Glutamatergic neuron (in vitro differentiated cells): ENCODE data around the gene TSC22D4. TPM values are rescaled to one million over a fixed set of nuclear protein-coding genes. Genes with fewer than 3 reads are reported as not detected.

ENCODE experiments used
- DNase-seq: peaks from one replicate; pipeline ENCODE4 v3.0.0; 2022
- H3K27ac Mint-ChIP-seq: one replicate; pipeline ENCODE4 v1.8.0; 2020; ENCODE audit warnings: mild to moderate bottlenecking, mixed read lengths, inconsistent platforms; ENCODE audit not compliant: unreplicated experiment
- H3K27me3 Mint-ChIP-seq: one replicate; pipeline ENCODE4 v1.8.0; 2020; ENCODE audit warnings: mild to moderate bottlenecking, moderate library complexity, mixed read lengths, inconsistent platforms; ENCODE audit not compliant: unreplicated experiment
- H3K36me3 Mint-ChIP-seq: one replicate; pipeline ENCODE4 v1.8.0; 2020; ENCODE audit warnings: mild to moderate bottlenecking, mixed read lengths, inconsistent platforms; ENCODE audit not compliant: unreplicated experiment
- H3K4me1 Mint-ChIP-seq: one replicate; pipeline ENCODE4 v1.8.0; 2020; ENCODE audit warnings: mild to moderate bottlenecking, low read depth, mixed read lengths, inconsistent platforms; ENCODE audit not compliant: unreplicated experiment
- H3K4me3 Mint-ChIP-seq: one replicate; pipeline ENCODE4 v1.8.0; 2020; ENCODE audit warnings: mild to moderate bottlenecking, mixed read lengths, inconsistent platforms; ENCODE audit not compliant: unreplicated experiment
- H3K9me3 Mint-ChIP-seq: one replicate; pipeline ENCODE4 v1.8.0; 2020; ENCODE audit warnings: mild to moderate bottlenecking, moderate library complexity, mixed read lengths, inconsistent platforms; ENCODE audit not compliant: unreplicated experiment
- CTCF ChIP-seq: fragments of 200-600 bp; sonication (generic); IDR thresholded peaks from one replicate; pipeline ENCODE4 v1.5.0; 2021; ENCODE audit not compliant: partially characterized antibody, unreplicated experiment
- total RNA-seq: library from RNA; stranded (reverse); fragmentation: NEBNext Ultra II Directional; extraction: Animal tissue kit (Norgen Biotek cat#: 25700); gene quantifications from one replicate; pipeline ENCODE4 v1.2.1, GENCODE V29; 2021; ENCODE audit not compliant: unreplicated experiment

TSC22D4 gene
- total RNA-seq, 1 donor from 2014 or later = 39.6 TPM

GRCh38 chr7:100496509-100496908 is 17.5 kb upstream of the TSC22D4 start:
- no peak for TF ChIP-seq CTCF
- H3K9me3 Mint-ChIP-seq = no peaks in the 10 kb centered on the region
- H3K27ac Mint-ChIP-seq = no peak overlapping the region
- peaks cover 4% of the 10 kb centered on the region for H3K27me3 Mint-ChIP-seq
- no peaks in the 10 kb centered on the region for H3K36me3 Mint-ChIP-seq
- H3K4me1 Mint-ChIP-seq = peaks cover 2% of the 10 kb centered on the region
- no peak for DNase-seq
- no peak overlapping the region for H3K4me3 Mint-ChIP-seq

- DNase-seq = peak; percentile 71
- no peaks in the 10 kb centered on the region for H3K9me3 Mint-ChIP-seq
- no peak for TF ChIP-seq CTCF
- H3K4me1 Mint-ChIP-seq = peaks cover 10% of the 10 kb centered on the region
- peaks cover 2% of the 10 kb centered on the region for H3K27me3 Mint-ChIP-seq
- H3K27ac Mint-ChIP-seq = no peak overlapping the region
- no peaks in the 10 kb centered on the region for H3K36me3 Mint-ChIP-seq
- H3K4me3 Mint-ChIP-seq = peak overlapping the region; percentile 77
Observed at GRCh38 chr7:100493476-100494264, 14.7 kb upstream of the TSC22D4 start.

GRCh38 chr7:100492738-100493475 is 13.9 kb upstream of the TSC22D4 start:
- no peak for TF ChIP-seq CTCF
- Mint-ChIP-seq H3K9me3 (no peaks in the 10 kb centered on the region), H3K27ac (no peak overlapping the region), H3K4me3 (peak overlapping the region; percentile 80), H3K36me3 (no peaks in the 10 kb centered on the region), H3K27me3 (peaks cover 2% of the 10 kb centered on the region), H3K4me1 (peaks cover 10% of the 10 kb centered on the region)
- no peak for DNase-seq

GRCh38 chr7:100491192-100491578 is 12.2 kb upstream of the TSC22D4 start:
- no peaks in the 10 kb centered on the region for H3K36me3 Mint-ChIP-seq
- no peaks in the 10 kb centered on the region for H3K9me3 Mint-ChIP-seq
- no peak for TF ChIP-seq CTCF
- no peak overlapping the region for H3K27ac Mint-ChIP-seq
- peaks cover 2% of the 10 kb centered on the region for H3K27me3 Mint-ChIP-seq
- no peak for DNase-seq
- peaks cover 10% of the 10 kb centered on the region for H3K4me1 Mint-ChIP-seq
- H3K4me3 Mint-ChIP-seq = no peak overlapping the region
